Right lobe of liver (tissue), 4 donors: Measurements from ENCODE around the gene NKAP.

ENCODE experiments used
- POLR2A ChIP-seq: fragments of 450-650 bp; IDR thresholded peaks from one replicate; pipeline ENCODE4 v1.6.1; 2017; ENCODE audit warnings: antibody characterized with exemption, mild to moderate bottlenecking
- TF ChIP-seq, protein P1 (sequence below), 4 donors: fragments of 200-600 bp in 3 of 4; fragments of 450-650 bp in 1 of 4; IDR thresholded peaks; one replicate each; pipeline versions ENCODE4 v1.5.1 to v1.8.0; 2016 to 2022; ENCODE audit warnings: antibody characterized with exemption in 4 of 4, mild to moderate bottlenecking in 2 of 4
- donor health status: DM: no; HTN: no; CAD: no.
- donor health status: DM: no; HTN: no; CAD: no.
- donor health status: DM: no; HTN: yes; CAD: no.

DNA sequence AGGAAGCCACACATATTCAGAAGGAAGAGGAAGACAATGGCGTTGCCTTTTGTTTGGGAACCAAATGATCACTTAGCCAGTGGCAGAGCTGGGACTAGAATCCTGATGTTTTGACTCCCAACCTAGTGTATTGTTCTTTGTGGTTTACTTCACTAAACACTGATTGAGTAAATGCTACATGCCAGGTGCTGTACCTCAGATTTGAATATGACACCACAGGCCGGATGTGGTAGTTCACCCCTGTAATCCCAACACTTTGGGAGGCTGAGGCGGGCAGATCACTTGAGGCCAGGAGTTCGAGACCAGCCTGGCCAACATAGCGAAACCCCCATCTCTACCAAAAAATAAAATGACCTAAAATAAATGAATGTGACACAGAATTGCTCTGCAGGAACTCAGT is 63.5 kb downstream of the NKAP start:
- TF ChIP-seq, protein P1, sequence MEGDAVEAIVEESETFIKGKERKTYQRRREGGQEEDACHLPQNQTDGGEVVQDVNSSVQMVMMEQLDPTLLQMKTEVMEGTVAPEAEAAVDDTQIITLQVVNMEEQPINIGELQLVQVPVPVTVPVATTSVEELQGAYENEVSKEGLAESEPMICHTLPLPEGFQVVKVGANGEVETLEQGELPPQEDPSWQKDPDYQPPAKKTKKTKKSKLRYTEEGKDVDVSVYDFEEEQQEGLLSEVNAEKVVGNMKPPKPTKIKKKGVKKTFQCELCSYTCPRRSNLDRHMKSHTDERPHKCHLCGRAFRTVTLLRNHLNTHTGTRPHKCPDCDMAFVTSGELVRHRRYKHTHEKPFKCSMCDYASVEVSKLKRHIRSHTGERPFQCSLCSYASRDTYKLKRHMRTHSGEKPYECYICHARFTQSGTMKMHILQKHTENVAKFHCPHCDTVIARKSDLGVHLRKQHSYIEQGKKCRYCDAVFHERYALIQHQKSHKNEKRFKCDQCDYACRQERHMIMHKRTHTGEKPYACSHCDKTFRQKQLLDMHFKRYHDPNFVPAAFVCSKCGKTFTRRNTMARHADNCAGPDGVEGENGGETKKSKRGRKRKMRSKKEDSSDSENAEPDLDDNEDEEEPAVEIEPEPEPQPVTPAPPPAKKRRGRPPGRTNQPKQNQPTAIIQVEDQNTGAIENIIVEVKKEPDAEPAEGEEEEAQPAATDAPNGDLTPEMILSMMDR (IDR thresholded peaks at IDR 0.05): no peak
- TF ChIP-seq POLR2A: no peak
